Measurements from ENCODE around the gene ZRANB3. TPM values are rescaled to one million over a fixed set of nuclear protein-coding genes. Genes with fewer than 3 reads are reported as not detected.
"Not testable (repeated sequence)": the region's sequence is repeated elsewhere in the genome, so short reads cannot be mapped to it uniquely, and the experiment has no call there.

ZRANB3 gene
- total RNA-seq, 1 donor from 2014 or later: 1.4 TPM

DNA sequence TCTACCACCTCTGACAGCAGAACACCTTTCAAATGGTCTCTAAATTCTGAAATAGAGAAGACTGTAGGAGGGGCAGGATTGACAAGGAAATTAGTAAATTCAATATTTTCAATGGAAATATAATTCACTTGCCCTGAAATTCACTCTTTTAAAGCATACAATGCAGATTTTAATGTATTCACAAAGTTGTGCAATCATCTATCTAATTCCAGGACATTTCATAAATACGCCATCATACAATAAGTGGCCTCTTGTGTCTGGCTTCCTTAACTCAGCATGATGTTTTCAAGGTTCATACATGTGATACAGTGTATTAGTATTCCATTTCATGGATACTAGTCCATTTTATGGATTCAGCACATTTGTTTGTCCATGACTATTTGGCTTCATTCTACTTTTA is 74.2 kb downstream of the ZRANB3 start:
- intact Hi-C loops (cut with micrococcal nuclease): no loop called here
- DNase-seq: no peak
- Histone ChIP-seq H3K36me3 (peaks cover 12% of the 10 kb centered on the region), H3K27me3 (ENCODE audit: low read depth) (no peaks in the 10 kb centered on the region), H3K27ac (replicated peaks) (no peak overlapping the region), H3K4me3 (no peak overlapping the region), H3K9me3 (replicated peaks) (peaks cover 38% of the 10 kb centered on the region), H3K4me1 (no peaks in the 10 kb centered on the region)
- TF ChIP-seq, protein P1, sequence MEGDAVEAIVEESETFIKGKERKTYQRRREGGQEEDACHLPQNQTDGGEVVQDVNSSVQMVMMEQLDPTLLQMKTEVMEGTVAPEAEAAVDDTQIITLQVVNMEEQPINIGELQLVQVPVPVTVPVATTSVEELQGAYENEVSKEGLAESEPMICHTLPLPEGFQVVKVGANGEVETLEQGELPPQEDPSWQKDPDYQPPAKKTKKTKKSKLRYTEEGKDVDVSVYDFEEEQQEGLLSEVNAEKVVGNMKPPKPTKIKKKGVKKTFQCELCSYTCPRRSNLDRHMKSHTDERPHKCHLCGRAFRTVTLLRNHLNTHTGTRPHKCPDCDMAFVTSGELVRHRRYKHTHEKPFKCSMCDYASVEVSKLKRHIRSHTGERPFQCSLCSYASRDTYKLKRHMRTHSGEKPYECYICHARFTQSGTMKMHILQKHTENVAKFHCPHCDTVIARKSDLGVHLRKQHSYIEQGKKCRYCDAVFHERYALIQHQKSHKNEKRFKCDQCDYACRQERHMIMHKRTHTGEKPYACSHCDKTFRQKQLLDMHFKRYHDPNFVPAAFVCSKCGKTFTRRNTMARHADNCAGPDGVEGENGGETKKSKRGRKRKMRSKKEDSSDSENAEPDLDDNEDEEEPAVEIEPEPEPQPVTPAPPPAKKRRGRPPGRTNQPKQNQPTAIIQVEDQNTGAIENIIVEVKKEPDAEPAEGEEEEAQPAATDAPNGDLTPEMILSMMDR (IDR thresholded peaks at IDR 0.05; ENCODE audit: borderline replicate concordance): no peak

DNA sequence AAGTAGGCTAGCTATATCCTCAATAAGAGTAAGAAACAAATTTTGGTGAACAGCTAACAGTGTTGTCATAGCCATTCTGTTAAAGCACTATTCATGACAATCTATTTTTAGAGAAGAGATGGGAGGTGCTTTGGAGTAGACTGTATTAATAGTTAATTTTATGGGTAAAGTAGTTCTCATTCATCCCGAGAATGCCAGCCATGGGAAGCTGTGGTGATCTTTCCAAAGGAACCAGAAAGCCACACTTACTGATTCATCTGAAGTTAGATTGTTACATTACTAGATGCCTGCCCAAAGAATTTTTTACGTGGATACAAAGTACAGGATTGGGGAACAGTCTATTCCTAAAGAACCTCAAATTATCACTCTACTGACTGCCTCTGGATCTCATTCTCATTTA is 74.6 kb downstream of the ZRANB3 start:
- intact Hi-C loops (cut with micrococcal nuclease): no loop called here
- no peak for DNase-seq
- H3K27ac ChIP-seq (replicated peaks): no peak overlapping the region
- H3K36me3 ChIP-seq: peaks cover 12% of the 10 kb centered on the region
- no peaks in the 10 kb centered on the region for H3K4me1 ChIP-seq
- H3K27me3 ChIP-seq (ENCODE audit: low read depth): no peaks in the 10 kb centered on the region
- TF ChIP-seq, protein P1 (IDR thresholded peaks at IDR 0.05; ENCODE audit: borderline replicate concordance): no peak
- H3K4me3 ChIP-seq: no peak overlapping the region
- peaks cover 42% of the 10 kb centered on the region for H3K9me3 ChIP-seq (replicated peaks)

DNA sequence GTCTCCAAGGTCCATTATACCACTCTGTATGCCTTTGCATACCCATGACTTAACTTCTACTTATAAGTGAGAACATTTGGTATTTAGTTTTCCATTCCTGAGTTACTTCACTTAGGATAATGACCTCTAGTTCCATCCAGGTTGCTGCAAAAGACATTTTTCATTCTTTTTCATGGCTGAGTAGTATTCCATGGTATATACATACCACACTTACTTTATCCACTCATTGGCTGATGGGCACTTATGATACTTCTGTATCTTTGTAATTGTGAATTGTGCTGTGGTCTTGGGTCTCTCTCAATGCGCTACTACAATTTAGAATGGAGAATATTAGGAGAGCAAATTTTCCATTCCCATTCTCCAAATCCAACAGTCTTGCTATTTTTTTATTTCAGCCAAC is 76.4 kb downstream of the ZRANB3 start:
- Histone ChIP-seq H3K27ac (replicated peaks) (no peak overlapping the region), H3K27me3 (ENCODE audit: low read depth) (no peaks in the 10 kb centered on the region), H3K4me3 (no peak overlapping the region), H3K9me3 (replicated peaks) (peaks cover 43% of the 10 kb centered on the region), H3K4me1 (no peaks in the 10 kb centered on the region), H3K36me3 (peaks cover 12% of the 10 kb centered on the region)
- TF ChIP-seq, protein P1 (IDR thresholded peaks at IDR 0.05; ENCODE audit: borderline replicate concordance): no peak
- no peak for DNase-seq
- intact Hi-C loops (cut with micrococcal nuclease): no loop called here

DNA sequence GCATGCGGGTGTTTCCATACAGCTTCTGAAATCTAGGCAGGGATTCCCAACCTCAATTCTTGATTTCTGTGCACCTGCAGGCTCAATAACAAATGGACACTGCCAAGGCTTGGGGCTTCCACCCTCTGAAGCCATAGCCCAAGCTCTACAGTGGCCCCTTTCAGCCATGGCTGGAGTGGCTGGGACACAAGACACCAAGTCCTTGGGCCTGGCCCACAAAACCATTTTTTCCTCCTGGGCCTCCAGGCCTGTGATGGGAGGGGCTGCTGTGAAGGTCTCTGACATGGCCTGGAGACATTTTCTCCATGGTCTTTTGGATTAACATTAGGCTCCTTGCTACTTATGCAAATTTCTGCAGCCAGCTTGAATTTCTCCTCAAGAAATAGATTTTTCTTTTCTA is 78.0 kb downstream of the ZRANB3 start:
- Histone ChIP-seq H3K36me3 (peaks cover 12% of the 10 kb centered on the region), H3K9me3 (replicated peaks) (peaks cover 43% of the 10 kb centered on the region)
- H3K27ac ChIP-seq (replicated peaks); H3K4me1 ChIP-seq; H3K27me3 ChIP-seq (ENCODE audit: low read depth); H3K4me3 ChIP-seq; DNase-seq; intact Hi-C loops (cut with micrococcal nuclease): not testable (repeated sequence)

DNA sequence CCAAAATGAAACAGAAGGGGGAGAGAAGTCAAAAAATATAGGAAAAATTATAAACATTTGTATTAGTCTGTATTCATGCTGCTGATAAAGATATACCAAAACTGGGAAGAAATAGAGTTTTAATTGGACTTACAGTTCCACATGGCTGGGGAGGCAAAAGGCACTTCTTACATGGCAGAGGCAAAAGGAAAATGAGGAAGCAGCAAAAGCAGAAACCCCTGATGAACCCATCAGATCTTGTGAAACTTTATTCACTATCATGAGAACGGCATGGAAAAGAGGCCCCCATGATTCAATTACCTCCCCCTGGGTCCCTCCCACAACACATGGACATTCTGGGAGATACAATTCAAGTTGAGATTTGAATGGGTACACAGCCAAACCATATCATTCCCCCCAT is 79.1 kb downstream of the ZRANB3 start:
- no peaks in the 10 kb centered on the region for H3K4me1 ChIP-seq
- H3K4me3 ChIP-seq: no peak overlapping the region
- no peak for DNase-seq
- no peaks in the 10 kb centered on the region for H3K27me3 ChIP-seq (ENCODE audit: low read depth)
- intact Hi-C loops (cut with micrococcal nuclease): no loop called here
- TF ChIP-seq, protein P1 (IDR thresholded peaks at IDR 0.05; ENCODE audit: borderline replicate concordance): no peak
- no peak overlapping the region for H3K27ac ChIP-seq (replicated peaks)
- peaks cover 37% of the 10 kb centered on the region for H3K9me3 ChIP-seq (replicated peaks)
- peaks cover 12% of the 10 kb centered on the region for H3K36me3 ChIP-seq

DNA sequence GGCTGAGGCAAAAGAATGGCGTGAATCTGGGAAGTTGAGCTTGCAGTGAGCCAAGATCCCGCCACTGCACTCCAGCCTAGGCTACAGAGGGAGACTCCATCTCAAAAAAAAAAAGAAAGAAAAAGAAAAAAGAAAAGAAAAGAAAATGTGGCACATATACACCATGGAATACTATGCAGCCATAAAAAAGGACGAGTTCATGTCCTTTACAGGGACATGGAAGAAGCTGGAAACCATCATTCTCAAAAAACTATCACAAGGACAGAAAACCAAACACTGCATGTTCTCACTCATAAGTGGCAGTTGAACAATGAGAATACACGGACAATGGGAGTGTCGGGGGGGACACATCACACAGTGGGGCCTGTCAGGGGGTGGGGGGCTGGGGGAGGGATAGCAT is 88.0 kb downstream of the ZRANB3 start:
- H3K4me1 ChIP-seq; H3K36me3 ChIP-seq; intact Hi-C loops (cut with micrococcal nuclease); DNase-seq; H3K27me3 ChIP-seq (ENCODE audit: low read depth); H3K27ac ChIP-seq (replicated peaks); H3K4me3 ChIP-seq; H3K9me3 ChIP-seq (replicated peaks): not testable (repeated sequence)

DNA sequence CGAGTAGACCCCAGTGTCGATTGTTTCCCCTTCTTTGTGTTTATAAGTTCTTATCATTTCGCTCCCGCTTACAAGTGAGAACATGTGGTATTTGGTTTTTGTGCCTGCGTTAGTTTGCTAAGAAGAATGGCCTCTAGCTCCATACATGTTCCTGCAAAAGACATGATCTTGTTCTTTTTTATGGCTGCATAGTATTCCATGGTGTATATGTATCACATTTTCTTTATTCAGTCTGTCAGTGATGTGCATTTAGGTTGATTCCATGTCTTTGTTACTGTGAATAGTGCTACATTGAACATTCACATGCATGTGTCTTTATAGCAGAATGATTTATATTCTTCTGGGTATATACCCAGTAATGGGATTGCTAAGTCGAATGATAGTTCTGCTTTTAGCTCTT is 95.9 kb downstream of the ZRANB3 start:
- DNase-seq; H3K4me3 ChIP-seq; H3K4me1 ChIP-seq; H3K27ac ChIP-seq (replicated peaks); intact Hi-C loops (cut with micrococcal nuclease); H3K36me3 ChIP-seq; H3K9me3 ChIP-seq (replicated peaks); H3K27me3 ChIP-seq (ENCODE audit: low read depth): not testable (repeated sequence)
